Panc1 (cell line): ENCODE measurements around the gene LMF1. TPM values are rescaled to one million over a fixed set of nuclear protein-coding genes. Genes with fewer than 3 reads are reported as not detected.

Source experiments
- ATAC-seq: fragments of 200-7000 bp; cut with Tn5 transposase; 2 replicates; pipeline ENCODE4 v1.9.1; 2020; ENCODE audit warnings: mild to moderate bottlenecking, moderate library complexity
- BruUV-seq: library from RNA; stranded (reverse); fragments of 400-500 nt; replicated peaks from 2 replicates; lab custom pipeline; 2021; lab: Mats Ljungman, UMichigan
- CTCF ChIA-PET: fragments of 300-600 bp; sonication (Branson Sonifier 250); formaldehyde crosslinking; loops from one replicate; lab custom pipeline; 2022; ENCODE audit warnings: antibody characterized with exemption; lab: Charles Lee
- POLR2A ChIA-PET: fragments of 300-600 bp; sonication (Branson Sonifier 250); formaldehyde crosslinking; loops from one replicate; lab custom pipeline; 2022; ENCODE audit warnings: antibody characterized with exemption; lab: Charles Lee
- DNase-seq: peaks from one replicate; pipeline ENCODE4 v3.0.0-alpha.2; 2010; ENCODE audit warnings: low read depth, low spot score
- H3K27ac ChIP-seq: 2 replicates; pipeline ENCODE4 v1.5.1; 2011; ENCODE audit warnings: mild to moderate bottlenecking, low read length, inconsistent platforms
- H3K27me3 ChIP-seq: fragments of 200-500 bp; sonication (Bioruptor generic); 2 replicates; pipeline ENCODE4 v1.6.0; 2014; ENCODE audit warnings: low read length, inconsistent platforms; ENCODE audit not compliant: control insufficient read depth, insufficient read depth
- H3K36me3 ChIP-seq: fragments of 200-500 bp; sonication (Bioruptor generic); 2 replicates; pipeline ENCODE4 v1.5.1; 2014; ENCODE audit warnings: inconsistent platforms, mild to moderate bottlenecking, low read length, moderate library complexity; ENCODE audit not compliant: control insufficient read depth, insufficient read depth
- H3K4me1 ChIP-seq: 2 replicates; pipeline ENCODE4 v1.5.1; 2011; ENCODE audit warnings: inconsistent platforms, mild to moderate bottlenecking, low read length, moderate library complexity; ENCODE audit not compliant: control insufficient read depth, insufficient read depth
- H3K4me3 ChIP-seq, 2 experiments: 2 replicates each; pipeline ENCODE4 v1.5.1; 2011 to 2012; ENCODE audit warnings: low read depth in 2 of 2, low read length in 2 of 2, mild to moderate bottlenecking in 2 of 2, inconsistent platforms in 1 of 2, moderate library complexity in 1 of 2
- H3K9me3 ChIP-seq: fragments of 200-500 bp; sonication (Bioruptor generic); 2 replicates; pipeline ENCODE4 v1.5.1; 2014; ENCODE audit warnings: low read depth, mild to moderate bottlenecking, inconsistent platforms, low read length, moderate library complexity; ENCODE audit not compliant: control insufficient read depth, insufficient read depth
- CTCF ChIP-seq: fragments of 450-650 bp; IDR thresholded peaks from 2 replicates; pipeline ENCODE4 v1.5.1; 2017; ENCODE audit warnings: mild to moderate bottlenecking
- POLR2AphosphoS5 ChIP-seq: IDR thresholded peaks from 2 replicates; pipeline ENCODE4 v1.6.1; 2012; ENCODE audit warnings: mild to moderate bottlenecking, low read depth, low read length, moderate library complexity
- SIN3A ChIP-seq: IDR thresholded peaks from 2 replicates; pipeline ENCODE4 v1.6.1; 2012; ENCODE audit warnings: low read depth, mild to moderate bottlenecking, low read length, moderate library complexity, borderline replicate concordance; ENCODE audit not compliant: insufficient read depth
- TCF7L2 ChIP-seq: IDR thresholded peaks from 2 replicates; pipeline ENCODE4 v1.6.1; 2011; ENCODE audit warnings: mild to moderate bottlenecking, low read depth, low read length, inconsistent platforms
- in situ Hi-C: cut with HindIII; loops from 2 replicates; pipeline ENCODE4 v1.10.0; 2016; ENCODE audit warnings: low sequenced_read_pairs, low pct_unique_long_range_greater_than_20kb
- intact Hi-C: fragments of 100-400 bp; cut with micrococcal nuclease; formaldehyde crosslinking; loops from one replicate; pipeline ENCODE4 v1.10.0; 2022; ENCODE audit not compliant: unreplicated experiment
- total RNA-seq: library from RNA; stranded (reverse); gene quantifications from one replicate; pipeline ENCODE4 v1.2.1, GENCODE V29; 2021; ENCODE audit not compliant: unreplicated experiment
- TF ChIP-seq, protein P1 (sequence below), 2 experiments: IDR thresholded peaks; 2 replicates each; pipeline ENCODE4 v1.6.1; 2011 to 2012; ENCODE audit warnings: low read depth in 2 of 2, control low read depth in 1 of 2, low read length in 1 of 2, mild to moderate bottlenecking in 1 of 2, moderate library complexity in 1 of 2; ENCODE audit not compliant: insufficient read depth in 1 of 2

Gene LMF1
- total RNA-seq, 1 experiment from 2014 or later: 24.3 TPM

DNA sequence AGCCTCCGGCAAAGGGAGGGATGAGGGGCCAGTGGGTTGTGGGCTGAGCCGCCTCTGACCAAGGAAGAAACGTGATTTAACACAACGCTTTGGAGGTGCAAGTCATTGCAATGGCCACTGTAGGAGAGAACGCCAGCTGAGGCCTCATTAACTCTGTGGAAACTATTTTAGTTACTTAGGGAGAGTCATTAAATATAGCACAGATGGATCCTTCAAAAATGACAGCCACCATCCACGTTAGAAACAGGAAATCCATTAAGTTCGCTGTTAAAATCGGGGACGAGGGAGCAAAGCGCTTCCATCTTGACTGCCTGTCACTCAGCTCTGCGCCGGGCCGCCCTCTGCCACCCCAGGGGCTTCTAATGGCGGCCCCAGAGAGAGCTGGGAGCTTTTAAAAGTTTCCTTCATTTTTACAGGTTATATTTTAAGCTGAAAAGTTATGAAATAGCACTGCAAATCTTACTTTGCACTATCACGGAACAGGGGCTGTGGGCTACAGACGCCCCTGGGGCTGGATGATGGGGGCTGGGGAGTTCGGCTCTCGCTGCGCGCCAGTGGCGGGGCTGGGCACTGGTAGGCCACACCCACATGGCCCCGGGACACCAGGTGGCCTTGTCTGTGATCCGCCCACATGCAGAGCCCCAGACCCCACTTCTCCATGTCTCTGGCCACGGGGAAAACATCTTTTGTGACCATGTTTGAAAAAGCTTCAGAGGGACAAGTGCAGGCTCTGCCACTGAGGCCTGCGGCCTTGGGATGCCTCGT, 54.6 kb downstream of the LMF1 start:
- TF ChIP-seq SIN3A (no peak), CTCF (no peak), TCF7L2 (no peak), POLR2AphosphoS5 (no peak)
- TF ChIP-seq, protein P1, sequence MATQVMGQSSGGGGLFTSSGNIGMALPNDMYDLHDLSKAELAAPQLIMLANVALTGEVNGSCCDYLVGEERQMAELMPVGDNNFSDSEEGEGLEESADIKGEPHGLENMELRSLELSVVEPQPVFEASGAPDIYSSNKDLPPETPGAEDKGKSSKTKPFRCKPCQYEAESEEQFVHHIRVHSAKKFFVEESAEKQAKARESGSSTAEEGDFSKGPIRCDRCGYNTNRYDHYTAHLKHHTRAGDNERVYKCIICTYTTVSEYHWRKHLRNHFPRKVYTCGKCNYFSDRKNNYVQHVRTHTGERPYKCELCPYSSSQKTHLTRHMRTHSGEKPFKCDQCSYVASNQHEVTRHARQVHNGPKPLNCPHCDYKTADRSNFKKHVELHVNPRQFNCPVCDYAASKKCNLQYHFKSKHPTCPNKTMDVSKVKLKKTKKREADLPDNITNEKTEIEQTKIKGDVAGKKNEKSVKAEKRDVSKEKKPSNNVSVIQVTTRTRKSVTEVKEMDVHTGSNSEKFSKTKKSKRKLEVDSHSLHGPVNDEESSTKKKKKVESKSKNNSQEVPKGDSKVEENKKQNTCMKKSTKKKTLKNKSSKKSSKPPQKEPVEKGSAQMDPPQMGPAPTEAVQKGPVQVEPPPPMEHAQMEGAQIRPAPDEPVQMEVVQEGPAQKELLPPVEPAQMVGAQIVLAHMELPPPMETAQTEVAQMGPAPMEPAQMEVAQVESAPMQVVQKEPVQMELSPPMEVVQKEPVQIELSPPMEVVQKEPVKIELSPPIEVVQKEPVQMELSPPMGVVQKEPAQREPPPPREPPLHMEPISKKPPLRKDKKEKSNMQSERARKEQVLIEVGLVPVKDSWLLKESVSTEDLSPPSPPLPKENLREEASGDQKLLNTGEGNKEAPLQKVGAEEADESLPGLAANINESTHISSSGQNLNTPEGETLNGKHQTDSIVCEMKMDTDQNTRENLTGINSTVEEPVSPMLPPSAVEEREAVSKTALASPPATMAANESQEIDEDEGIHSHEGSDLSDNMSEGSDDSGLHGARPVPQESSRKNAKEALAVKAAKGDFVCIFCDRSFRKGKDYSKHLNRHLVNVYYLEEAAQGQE (IDR thresholded peaks at IDR 0.05; ENCODE audit: insufficient read depth in 1 of 2, low read depth in 2 of 2, low read length in 1 of 2): no peak
- CTCF ChIA-PET: no interaction called here
- Histone ChIP-seq H3K9me3 (no peaks in the 10 kb centered on the region), H3K27me3 (no peaks in the 10 kb centered on the region), H3K4me1 (no peaks in the 10 kb centered on the region), H3K36me3 (no peaks in the 10 kb centered on the region), H3K27ac (no peak overlapping the region), H3K4me3 (no peak overlapping the region)
- in situ Hi-C loops: no loop called here
- DNase-seq (no peak), ATAC-seq (no peak)
- BruUV-seq: no TSS peak
- POLR2A ChIA-PET: no interaction called here
- intact Hi-C loops: no loop called here

DNA sequence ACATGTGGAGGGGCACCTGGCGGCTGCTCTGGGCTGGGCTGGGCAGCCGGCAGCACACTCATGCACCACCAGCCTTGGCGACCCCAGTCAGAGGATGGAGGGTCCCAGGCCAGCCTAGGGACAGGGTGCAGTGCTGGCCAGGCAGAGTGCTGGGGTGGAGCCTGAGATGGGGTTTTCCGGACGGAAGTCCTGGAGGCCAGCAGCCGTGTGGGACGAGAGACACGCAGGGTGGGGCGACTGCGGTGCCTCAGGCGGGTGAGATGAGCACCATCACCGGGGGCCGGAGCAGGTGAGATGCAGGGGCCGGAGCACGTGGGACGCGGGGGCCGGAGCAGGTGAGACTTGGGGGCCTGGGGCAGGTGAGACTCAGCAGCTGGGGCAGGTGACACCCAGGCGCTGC, 55.2 kb downstream of the LMF1 start:
- H3K27ac ChIP-seq: no peak overlapping the region
- ATAC-seq (no peak), DNase-seq (no peak)
- TF ChIP-seq, protein P1 (IDR thresholded peaks at IDR 0.05; ENCODE audit: insufficient read depth in 1 of 2, low read depth in 2 of 2, low read length in 1 of 2): no peak
- TF ChIP-seq CTCF (no peak), TCF7L2 (no peak), POLR2AphosphoS5 (no peak), SIN3A (no peak)
- no peak overlapping the region for H3K4me3 ChIP-seq
- POLR2A ChIA-PET: no interaction called here
- no peaks in the 10 kb centered on the region for H3K9me3 ChIP-seq
- H3K36me3 ChIP-seq: no peaks in the 10 kb centered on the region
- CTCF ChIA-PET: no interaction called here
- no peaks in the 10 kb centered on the region for H3K27me3 ChIP-seq
- H3K4me1 ChIP-seq: no peaks in the 10 kb centered on the region
- intact Hi-C loops: no loop called here
- in situ Hi-C loops: no loop called here
- no TSS peak for BruUV-seq
